HG02678 (cell line): ENCODE measurements around the gene CD28.

Experiments used
- ATAC-seq: cut with Tn5 transposase; IDR thresholded peaks from one replicate; pipeline ENCODE4 v1.9.1; 2021; ENCODE audit warnings: mild to moderate bottlenecking, moderate library complexity; ENCODE audit not compliant: unreplicated experiment

CD28 gene

DNA sequence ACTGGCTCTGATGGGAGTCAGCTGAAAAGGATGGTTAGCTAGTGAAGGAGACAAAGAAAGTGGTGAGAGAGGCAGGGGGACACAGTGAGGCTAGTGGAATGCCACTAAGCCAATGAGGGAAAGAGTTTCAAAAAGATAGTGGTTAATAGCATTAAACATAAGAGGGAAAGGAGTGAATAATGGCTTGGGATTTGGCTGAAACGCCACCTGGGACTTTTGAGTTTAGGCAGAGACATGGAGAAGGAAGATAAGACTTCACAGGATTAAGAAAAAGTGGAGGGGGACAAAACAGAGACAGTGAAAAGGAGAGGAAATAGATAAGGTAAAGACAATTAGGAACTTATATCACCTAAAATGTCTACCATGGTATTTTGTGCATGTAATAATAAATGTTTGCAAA lies 6.9 kb downstream of the CD28 start:
- ATAC-seq = no peak

DNA sequence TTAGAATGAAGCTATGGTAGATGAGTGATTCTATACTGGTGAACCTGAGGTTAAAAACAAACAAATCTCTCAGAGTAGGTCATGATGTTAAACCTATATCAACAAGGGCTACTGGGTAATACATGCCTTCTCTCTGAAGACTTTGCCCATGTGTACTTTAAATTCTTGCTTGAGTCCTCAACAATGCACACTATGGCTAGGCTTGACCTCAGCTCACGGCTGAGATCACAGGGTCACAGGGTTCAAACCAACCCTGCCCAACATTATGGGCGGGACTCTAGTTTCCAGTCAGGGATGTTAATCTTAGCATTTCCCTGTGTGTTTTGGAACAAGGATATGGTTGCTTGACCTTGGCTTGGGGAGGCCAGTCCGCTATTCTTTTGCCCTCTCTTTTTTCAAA lies 7.7 kb downstream of the CD28 start:
- no peak for ATAC-seq

DNA sequence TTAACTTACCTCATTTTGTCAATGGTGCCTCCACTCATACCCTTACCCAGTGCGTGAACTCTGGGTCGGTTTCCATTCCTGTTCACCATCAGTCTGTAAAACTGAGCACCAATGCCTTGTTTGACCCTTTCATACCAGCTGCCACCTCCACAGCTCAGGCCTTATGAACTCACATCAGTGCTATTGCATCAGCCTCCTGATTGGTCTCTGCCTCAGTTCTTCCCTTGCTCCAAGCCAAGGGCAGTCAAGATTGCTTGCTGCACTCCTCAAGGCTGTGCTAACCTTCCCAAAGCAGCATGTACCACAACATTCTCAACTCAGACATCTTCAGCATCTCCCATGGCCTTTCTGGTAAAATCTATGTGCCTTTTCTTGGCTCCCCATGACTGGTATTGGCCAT lies 9.3 kb downstream of the CD28 start:
- no peak for ATAC-seq

- peak; percentile 93 for ATAC-seq
Observed at GRCh38 chr2:203718087-203718486, 11.6 kb downstream of the CD28 start.

DNA sequence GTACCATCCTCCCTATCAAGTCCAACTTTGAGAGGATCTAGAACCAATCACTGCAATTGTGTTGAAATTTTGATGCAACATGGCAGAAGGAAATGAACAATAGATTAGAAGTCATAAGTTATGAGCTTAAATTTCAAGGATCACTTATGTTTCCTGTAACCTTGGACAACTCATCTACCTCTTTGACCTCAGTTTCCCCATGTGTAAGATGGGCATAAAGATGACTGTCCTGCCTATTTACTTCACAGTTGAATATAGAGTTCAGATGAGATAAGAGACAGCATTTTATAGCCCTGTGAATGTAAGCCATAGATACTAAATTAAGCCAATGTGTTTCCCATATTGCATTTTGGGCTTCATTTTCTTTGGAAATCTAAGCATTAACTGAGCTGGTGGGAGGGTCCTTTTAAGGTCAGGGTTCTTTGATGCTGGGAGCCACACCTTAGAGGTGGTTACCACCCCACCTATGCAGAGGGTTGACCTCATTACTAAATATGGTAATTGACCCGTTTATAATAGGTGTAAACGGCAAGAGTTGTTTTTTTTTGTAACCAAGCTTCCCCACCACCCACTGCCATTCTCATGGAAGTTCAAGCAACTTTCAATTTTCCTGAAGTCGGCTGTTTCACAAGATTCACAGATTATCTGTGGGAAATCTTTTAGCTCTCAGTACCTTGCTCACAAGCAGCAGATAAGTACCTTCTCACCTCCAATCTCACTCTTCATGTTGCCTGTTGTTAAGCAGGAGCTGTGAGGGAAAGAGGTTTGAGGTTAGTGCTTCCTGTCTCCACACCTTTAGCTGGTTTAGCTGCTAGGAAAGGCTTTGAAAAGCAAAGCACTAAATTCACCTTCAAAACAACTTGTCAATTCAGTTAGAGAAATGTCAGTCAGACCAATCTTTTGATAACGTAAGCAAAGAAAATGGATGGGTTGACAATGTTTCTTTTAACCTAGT lies 13.3 kb downstream of the CD28 start:
- no peak for ATAC-seq

DNA sequence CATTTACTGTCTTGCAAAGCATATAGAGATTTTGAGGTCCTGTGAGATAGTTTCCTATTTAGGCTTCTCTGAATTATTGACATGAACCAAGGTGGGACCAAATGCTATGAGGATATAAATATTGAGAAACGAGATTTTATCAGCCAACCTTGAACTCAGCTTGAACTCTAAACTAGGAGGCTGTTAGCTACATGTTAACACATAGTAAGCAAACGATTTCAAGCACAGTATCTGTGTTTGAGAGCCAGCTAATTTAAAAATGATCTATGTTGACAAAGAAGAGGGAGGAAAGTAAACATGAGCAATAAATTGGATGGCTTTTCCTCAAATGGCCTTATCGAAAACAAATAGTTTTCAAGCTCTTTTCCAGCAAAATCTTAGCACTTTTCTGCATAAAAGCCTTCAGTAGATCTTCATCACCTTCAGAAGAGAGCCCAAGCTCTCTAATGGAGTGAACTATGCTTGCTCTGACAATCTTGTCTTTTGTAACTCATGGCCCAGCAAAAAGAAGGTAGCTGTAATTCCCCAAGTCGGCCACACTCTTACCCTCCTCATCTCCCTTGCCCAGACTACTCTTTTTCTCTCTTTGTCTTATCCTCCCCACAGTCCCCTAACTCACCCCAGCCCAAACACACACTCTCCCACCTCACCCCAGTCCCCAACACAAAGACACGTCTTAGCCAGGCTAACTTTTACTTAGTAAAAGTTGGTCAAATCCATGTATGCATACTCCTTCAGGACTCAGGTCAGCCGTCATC lies 14.7 kb downstream of the CD28 start:
- ATAC-seq = no peak

DNA sequence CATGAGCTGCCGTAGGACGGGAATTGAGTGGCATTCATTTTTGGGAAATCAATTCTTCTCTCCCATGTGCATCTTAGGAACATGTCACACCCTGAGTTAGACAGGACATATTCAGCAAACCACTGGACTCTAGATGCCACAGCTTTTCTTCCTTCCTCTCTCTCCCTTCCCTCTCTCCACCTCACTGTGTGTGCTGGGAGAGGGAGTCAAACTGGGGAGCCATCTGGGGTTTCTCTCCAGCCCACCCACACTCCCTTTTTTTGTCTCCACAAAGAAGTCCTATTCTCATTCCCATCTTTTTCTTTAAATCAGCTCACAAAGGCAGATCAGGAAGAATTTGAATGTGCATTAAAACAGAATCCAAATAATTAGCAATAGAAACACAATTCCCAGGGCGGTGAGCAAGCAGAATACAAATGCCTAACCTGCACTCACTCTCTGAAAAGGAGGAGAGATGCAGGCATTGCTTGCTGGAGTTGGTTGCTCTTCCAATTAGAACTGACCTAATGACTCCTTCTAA lies 15.4 kb downstream of the CD28 start:
- ATAC-seq = no peak

DNA sequence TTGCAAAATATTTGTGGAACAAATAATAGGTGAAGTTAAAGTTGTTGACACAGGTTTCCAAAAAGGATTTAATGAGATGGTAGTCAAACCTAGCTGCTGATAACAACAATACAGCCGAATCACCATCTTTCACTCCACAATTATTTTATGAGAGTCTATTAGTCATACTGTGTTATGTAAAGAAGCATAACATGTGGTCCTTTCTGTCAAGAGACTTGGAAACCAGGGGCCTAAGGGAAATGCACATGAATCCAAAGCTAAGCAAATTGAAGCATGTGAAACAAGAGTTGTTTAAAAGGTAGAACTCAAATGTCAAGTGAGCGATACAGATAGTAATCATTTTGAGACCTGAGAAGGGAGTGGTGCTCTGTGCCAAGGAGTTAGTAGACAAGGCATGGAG lies 16.0 kb downstream of the CD28 start:
- ATAC-seq = no peak

- ATAC-seq = no peak
Observed at GRCh38 chr2:203728321-203728720, 21.9 kb downstream of the CD28 start.

GRCh38 chr2:203730076-203730729 lies 23.8 kb downstream of the CD28 start:
- ATAC-seq = no peak

DNA sequence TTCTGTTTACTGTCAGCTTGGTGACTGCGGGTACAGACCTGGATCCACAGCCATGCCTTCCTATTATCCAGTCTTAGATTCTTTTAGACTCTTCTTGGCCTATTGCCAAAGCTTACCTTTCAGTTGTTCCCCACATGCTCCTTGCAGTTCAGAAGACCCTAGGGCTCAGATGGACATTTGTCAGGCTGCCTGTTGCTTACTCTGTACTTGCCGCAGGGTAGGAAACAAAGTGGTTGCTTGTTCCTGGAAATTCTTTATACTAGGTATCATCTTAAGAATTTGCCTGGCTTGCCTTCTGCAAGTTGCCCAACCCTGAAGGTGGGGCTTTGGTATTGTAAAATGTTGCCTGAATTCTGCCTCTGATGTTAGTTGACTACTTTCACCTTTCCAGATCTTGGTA lies 24.4 kb downstream of the CD28 start:
- ATAC-seq = no peak

DNA sequence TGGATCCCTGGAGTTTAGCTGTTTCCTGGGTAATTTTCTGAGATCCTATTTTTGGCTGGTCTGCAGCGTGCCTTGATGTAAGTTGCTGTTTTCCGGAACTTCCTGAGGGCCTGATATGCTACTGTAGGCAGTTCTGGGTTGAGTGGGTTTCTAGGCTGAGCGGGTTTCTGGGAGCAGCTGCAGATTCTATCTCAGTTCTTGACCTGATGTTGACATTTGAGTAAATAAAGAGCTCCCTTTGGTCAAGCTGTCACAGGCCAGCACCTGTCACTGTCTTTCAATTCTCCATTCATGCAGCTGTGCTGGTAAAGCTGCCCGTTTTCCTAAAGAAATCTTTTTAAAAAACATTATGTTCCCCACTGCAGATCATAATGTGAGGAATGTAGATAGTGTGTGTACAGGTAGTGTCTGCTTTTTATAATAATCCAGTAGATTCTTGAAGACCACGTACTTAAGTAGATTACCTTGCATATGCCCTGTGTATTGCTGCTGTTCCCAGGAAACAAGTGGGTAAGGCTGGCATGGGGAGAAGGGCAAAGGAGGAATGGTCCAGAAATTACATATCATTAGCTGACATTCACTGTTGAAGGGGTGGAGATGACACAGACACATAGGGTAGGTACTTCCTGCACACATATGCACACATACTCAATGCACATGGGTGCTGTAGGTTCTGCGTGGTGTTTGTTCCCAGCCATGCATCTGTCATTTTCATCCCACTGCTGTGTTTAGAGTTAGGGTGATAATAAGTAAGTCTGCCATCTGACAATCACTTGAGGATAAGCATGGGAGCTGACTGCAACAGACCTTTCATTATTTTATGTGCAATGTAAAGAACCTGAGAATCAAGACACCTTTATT lies 25.9 kb downstream of the CD28 start:
- ATAC-seq = no peak

GRCh38 chr2:203732953-203733510 lies 26.6 kb downstream of the CD28 start:
- ATAC-seq = no peak

DNA sequence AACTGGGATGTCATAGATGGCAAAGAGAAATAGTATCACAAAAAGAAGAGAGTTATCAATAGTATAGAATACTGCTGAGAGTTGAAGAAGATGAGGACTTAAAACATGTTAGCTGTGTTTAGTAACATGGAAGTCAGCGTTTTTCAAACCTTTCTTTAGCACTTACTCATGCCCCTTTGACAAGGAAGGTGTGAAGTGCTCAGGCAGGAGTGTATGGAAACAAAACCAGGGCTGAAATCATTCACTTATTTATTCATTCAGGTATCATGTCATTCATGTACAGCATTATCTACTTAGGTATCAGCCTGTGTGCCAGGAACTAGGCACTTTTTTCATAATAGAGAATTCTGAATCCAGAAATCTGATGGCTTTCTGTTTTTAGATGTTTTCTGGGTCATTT lies 27.2 kb downstream of the CD28 start:
- no peak for ATAC-seq

DNA sequence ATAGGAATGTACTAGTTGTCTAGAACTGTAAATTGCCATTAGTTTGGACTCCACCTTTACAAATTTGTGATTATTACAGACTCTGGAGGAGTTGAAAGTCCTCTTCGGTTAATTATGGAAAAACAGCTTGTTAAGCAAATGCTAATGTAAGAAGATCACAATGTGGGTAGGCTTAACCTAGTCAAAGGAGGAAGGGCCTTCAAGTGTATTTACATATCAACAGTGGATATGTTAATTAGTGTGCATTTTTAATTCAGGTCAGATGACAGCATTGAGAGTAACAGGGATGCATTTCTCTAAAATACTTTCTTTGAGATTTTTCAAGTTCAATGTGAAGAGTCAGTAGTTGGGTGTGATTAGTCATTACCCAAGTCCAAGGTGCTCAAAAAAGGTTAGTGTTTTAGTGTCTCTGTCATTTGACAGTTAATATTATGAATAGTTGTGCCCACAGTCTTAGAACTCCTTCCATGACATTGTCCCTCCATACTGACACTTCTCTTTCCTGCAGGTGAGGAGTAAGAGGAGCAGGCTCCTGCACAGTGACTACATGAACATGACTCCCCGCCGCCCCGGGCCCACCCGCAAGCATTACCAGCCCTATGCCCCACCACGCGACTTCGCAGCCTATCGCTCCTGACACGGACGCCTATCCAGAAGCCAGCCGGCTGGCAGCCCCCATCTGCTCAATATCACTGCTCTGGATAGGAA lies 28.0 kb downstream of the CD28 start:
- ATAC-seq = no peak

- ATAC-seq = no peak
Observed at GRCh38 chr2:203737360-203737759, 30.9 kb downstream of the CD28 start.

DNA sequence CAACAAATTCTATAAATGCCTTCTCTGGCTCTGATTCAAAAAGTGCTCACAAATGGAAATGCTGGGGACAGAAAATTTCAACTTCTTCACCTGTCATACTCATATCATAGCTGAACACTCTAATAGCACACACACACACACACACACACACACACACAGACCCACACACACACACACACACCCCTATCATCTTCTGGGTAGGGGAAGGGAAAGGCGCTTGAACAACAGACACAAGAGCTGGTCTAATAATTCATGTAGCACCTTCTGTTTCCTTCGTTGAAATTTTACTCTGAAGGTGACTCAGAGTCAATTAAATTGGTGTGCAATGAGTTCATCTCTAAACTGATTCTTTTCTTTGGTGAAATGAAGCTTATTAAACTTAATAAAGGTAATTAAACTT lies 32.9 kb downstream of the CD28 start:
- no peak for ATAC-seq

DNA sequence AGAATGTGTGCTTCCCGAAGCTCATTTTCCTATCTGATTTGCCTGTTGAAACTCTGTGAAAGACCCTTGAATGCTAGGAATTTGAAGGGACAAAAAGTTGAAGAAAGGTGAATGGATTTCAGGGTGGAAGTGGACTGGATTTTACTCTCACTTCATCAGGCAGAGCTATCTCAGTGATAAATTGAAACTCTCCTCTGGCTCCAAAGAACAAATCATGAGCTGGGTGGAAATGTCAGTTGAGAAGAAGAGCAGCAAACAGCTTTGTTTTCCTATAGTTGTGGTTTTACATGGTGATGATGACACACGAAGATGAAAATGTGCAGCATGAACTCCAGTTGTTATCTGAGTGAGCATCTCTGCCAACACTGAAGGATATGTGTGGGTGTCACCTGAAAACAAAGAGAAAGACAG lies 34.4 kb downstream of the CD28 start:
- ATAC-seq = no peak

DNA sequence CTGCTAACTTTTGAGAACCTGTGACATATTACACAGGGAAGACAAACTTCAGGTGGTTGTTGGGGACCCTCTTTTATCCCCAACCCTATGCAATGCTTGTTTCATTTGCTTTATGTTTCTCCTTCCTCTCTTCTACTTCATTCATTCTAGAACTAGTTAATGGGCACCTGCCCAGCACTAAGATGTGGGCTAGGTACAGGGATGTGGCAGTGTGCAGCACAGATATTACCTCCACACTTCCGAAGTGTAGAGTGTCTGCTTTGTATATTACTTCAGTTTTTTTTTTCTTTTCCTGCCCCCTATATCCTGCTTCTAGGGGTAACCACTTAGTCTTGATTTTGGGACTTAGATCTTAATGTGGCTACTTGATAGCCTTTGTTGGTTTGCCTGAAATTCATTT lies 35.1 kb downstream of the CD28 start:
- no peak for ATAC-seq
